Bronchial epithelial cell (primary cell): ENCODE data around the gene PRRC2B. TPM values are rescaled to one million over a fixed set of nuclear protein-coding genes. Genes with fewer than 3 reads are reported as not detected.

Experiments used
- DNase-seq: peaks from one replicate; pipeline ENCODE4 v3.0.0-alpha.2; 2010; ENCODE audit warnings: low read depth
- FAIRE-seq: peaks from 2 replicates; lab custom pipeline; 2011; peaks lifted over from hg19 to GRCh38; lab: Jason Lieb, UNC
- H3K27me3 ChIP-seq: 2 replicates; pipeline ENCODE4 v1.5.1; 2011; ENCODE audit warnings: low read length; ENCODE audit not compliant: control insufficient read depth, insufficient read depth
- H3K36me3 ChIP-seq: 2 replicates; pipeline ENCODE4 v1.5.1; 2011; ENCODE audit warnings: low read length; ENCODE audit not compliant: control insufficient read depth, insufficient read depth
- H3K4me3 ChIP-seq: 2 replicates; pipeline ENCODE4 v1.5.1; 2011; ENCODE audit warnings: mild to moderate bottlenecking, low read depth, low read length, control low read depth
- CTCF ChIP-seq: IDR thresholded peaks from 2 replicates; pipeline ENCODE4 v1.5.1; 2011; ENCODE audit warnings: mild to moderate bottlenecking, moderate library complexity, low read length, control low read depth, inconsistent platforms; ENCODE audit not compliant: insufficient read depth, severe bottlenecking
- total RNA-seq: library from RNA; depleted of rRNA; stranded (reverse); fragments of >200 nt; gene quantifications from 2 replicates; pipeline ENCODE4 v1.2.1, GENCODE V29; 2014

Gene PRRC2B
- total RNA-seq, 1 donor from 2014 or later, result 20.0 TPM

DNA sequence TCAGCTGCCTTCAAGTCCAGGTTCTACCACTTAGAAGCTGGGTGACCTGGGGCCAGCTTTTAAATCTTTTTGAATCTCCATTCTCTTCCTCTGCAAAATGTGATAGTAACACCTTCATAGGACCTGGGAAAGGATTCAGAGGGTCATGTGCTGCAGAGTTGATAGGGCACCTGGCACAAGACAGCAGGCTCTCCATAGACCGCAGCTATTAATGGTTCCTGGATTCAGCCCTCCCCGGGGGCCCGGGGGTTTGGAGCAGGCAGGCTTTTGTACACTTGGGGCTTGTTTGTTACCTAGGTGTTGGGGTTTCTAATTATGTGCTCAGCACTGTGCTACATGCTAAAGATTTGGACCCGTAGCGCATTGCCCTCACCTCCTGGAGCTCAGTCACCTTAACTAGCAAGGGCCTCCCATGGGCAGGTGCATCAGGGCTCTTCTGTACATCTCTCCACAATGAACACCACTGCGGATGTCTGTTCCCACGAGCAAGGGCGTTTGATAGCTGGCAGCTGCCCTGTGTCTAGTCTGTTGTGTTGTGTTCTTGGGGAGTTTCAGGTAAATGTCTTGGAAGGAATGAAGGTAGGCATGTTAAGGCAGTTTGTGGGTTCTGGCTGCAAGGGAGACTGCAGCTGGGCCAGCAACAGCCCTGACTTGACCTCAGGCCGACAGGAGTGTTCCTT lies 12.1 kb downstream of the PRRC2B start:
- no peak for DNase-seq
- no peaks in the 10 kb centered on the region for H3K36me3 ChIP-seq
- no peaks in the 10 kb centered on the region for H3K27me3 ChIP-seq
- FAIRE-seq, result no peak
- no peak overlapping the region for H3K4me3 ChIP-seq
- TF ChIP-seq CTCF, result no peak

DNA sequence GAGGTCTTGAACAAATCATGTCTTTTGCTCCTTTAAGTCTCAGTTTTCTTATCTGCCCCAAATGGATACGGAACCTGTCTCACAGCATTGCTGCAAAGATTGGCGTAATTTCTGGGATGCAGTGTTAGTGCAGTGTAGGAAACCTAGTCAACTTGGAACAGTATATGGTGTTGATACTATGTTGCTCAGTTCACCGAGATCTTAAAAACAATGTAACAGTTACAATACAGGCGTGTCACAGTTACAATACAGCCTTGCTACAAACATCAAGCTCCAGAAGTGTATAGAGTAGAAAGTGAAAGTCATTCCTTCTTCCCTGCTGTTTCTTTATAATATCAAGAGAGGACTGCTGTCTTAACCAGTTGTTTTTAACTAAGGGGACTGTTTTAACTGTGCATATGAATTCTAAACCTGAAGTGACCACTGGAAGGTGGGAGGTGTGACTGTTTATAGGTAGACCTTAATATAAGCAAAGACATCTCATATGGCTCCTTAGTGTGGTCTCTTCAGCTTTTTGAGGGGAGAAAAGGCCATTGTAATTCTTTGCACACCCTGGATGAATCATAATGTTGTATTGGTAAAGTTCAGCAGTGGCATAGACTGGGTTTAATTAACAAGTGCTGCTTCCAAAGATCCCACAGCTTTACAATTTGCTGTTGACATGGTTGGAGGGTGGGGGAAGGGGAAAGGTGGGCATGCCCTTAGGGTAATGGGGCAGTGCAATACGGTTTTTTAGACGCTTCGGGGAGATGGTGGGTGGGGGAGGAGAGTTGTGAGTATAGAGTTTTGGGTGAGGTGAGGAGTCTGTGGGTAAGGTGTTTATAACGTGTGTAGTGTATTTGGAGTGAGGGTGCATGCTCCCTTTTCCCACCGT lies 12.9 kb downstream of the PRRC2B start:
- TF ChIP-seq CTCF, result no peak

GRCh38 chr9:131407717-131408195 lies 13.9 kb downstream of the PRRC2B start:
- peak; percentile 71 for DNase-seq
- Histone ChIP-seq H3K36me3 (no peaks in the 10 kb centered on the region), H3K27me3 (no peaks in the 10 kb centered on the region), H3K4me3 (no peak overlapping the region)
- peak; percentile 55 for TF ChIP-seq CTCF
- no peak for FAIRE-seq

More for the DNA sequence above, 12.9 kb downstream of the PRRC2B start:
- Histone ChIP-seq H3K36me3 (no peaks in the 10 kb centered on the region), H3K4me3 (no peak overlapping the region), H3K27me3 (no peaks in the 10 kb centered on the region)
- DNase-seq, result no peak
- no peak for FAIRE-seq

DNA sequence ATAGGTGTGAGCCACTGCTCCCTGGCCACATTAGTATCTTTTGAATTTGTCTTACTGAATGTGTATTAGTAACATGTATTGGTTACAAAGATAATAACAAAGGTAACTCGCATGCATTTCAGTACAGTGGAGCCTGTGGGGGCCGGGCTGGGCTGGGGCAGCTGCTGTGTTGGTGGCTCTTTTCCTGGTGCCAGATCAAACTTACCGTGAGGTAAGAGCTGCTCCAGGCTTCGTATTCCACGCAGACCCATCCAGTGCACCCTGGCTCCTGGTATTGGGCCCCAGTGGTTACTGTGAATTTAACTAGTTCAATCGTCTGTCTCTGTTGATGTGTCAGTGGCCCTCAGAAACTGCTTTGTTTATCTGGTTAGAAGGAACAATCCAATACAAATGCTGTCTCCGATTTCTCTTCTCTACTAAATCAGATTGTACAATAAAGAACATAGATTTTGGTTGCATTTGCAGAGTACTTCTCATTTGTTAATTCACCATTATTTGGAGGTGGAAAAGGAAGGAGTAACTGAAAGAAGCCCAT lies 15.6 kb downstream of the PRRC2B start:
- H3K36me3 ChIP-seq, result no peaks in the 10 kb centered on the region
- DNase-seq, result no peak
- no peaks in the 10 kb centered on the region for H3K27me3 ChIP-seq
- TF ChIP-seq CTCF, result no peak
- no peak for FAIRE-seq
- H3K4me3 ChIP-seq, result no peak overlapping the region

GRCh38 chr9:131410044-131410491 lies 16.2 kb downstream of the PRRC2B start:
- DNase-seq (no peak), FAIRE-seq (no peak)
- Histone ChIP-seq H3K36me3 (no peaks in the 10 kb centered on the region), H3K4me3 (no peak overlapping the region), H3K27me3 (no peaks in the 10 kb centered on the region)
- TF ChIP-seq CTCF, result no peak
